ENCODE measurements around the gene AGT.

- TF ChIP-seq CTCF (IDR thresholded peaks at IDR 0.05) = no peak
- TF ChIP-seq POLR2A (IDR thresholded peaks at IDR 0.05) = no peak
- TF ChIP-seq POLR2AphosphoS5 (IDR thresholded peaks at IDR 0.05) = no peak
These were observed 13.8 kb downstream of the AGT start for GRCh38 chr1:230700132-230700531.
